Activated naive CD4-positive, alpha-beta T cell treated with anti-CD3 and anti-CD28 coated beads, Interleukin-2, amount 50 U/mL, for 24 hours (primary cell): ENCODE measurements around the gene SC5D.

Experiments
- H3K27ac Mint-ChIP-seq: one replicate; pipeline ENCODE4 v1.8.0; 2021; ENCODE audit warnings: mild to moderate bottlenecking, mixed read lengths
- H3K27me3 Mint-ChIP-seq: one replicate; pipeline ENCODE4 v1.8.0; 2021; ENCODE audit warnings: mixed read lengths
- H3K36me3 Mint-ChIP-seq: one replicate; pipeline ENCODE4 v1.8.0; 2021; ENCODE audit warnings: mixed read lengths
- H3K4me1 Mint-ChIP-seq: one replicate; pipeline ENCODE4 v1.8.0; 2021; ENCODE audit warnings: mixed read lengths
- H3K4me3 Mint-ChIP-seq: one replicate; pipeline ENCODE4 v1.8.0; 2021; ENCODE audit warnings: mild to moderate bottlenecking, mixed read lengths
- H3K9me3 Mint-ChIP-seq: one replicate; pipeline ENCODE4 v1.8.0; 2021; ENCODE audit warnings: mixed read lengths

SC5D gene

DNA sequence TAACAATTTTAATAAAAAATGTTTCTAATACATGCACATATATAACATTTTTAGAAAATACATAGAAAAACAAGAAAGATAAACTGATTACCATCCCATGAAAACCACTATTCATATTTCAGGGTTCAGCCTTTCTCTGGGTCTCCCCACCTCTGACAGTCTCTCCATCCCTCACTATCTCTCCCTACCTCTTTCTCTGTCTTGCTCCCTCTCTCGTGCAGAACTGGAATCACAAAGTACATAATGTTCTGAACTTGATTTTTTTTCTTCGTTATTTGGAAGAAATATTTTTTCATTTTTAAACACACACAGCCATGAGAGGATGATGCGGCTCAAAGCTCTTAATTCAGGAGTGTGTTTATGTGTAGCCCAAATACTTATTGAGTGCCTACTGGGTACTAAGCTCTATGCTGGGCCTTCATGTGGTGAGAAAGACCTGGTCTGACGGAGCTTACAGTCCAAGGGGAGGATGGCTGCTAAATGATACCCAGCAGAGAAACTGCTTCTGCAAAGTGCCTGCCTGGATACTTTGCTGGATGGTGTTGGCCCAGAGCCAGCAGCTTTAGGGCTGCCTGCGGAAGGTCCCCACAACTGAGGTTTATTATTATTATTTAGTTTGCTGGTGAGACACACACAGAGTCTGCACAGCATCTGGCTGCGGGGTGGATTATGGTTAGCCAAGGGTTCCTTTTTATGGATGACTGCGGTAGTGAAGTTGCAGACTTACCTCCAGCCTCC lies 42.6 kb downstream of the SC5D start:
- H3K4me3 Mint-ChIP-seq: no peak overlapping the region
- H3K9me3 Mint-ChIP-seq: no peaks in the 10 kb centered on the region
- no peaks in the 10 kb centered on the region for H3K27me3 Mint-ChIP-seq
- H3K36me3 Mint-ChIP-seq: no peaks in the 10 kb centered on the region
- no peak overlapping the region for H3K27ac Mint-ChIP-seq
- H3K4me1 Mint-ChIP-seq: peaks cover 14% of the 10 kb centered on the region

GRCh38 chr11:121336279-121336937 lies 43.8 kb downstream of the SC5D start:
- Mint-ChIP-seq H3K4me3 (no peak overlapping the region), H3K27me3 (no peaks in the 10 kb centered on the region), H3K27ac (no peak overlapping the region), H3K9me3 (no peaks in the 10 kb centered on the region), H3K36me3 (no peaks in the 10 kb centered on the region), H3K4me1 (peaks cover 15% of the 10 kb centered on the region)

- no peak overlapping the region for H3K27ac Mint-ChIP-seq
- peaks cover 18% of the 10 kb centered on the region for H3K4me1 Mint-ChIP-seq
- no peak overlapping the region for H3K4me3 Mint-ChIP-seq
- no peaks in the 10 kb centered on the region for H3K27me3 Mint-ChIP-seq
- no peaks in the 10 kb centered on the region for H3K9me3 Mint-ChIP-seq
- no peaks in the 10 kb centered on the region for H3K36me3 Mint-ChIP-seq
Observed at GRCh38 chr11:121337078-121337477, 44.5 kb downstream of the SC5D start.

DNA sequence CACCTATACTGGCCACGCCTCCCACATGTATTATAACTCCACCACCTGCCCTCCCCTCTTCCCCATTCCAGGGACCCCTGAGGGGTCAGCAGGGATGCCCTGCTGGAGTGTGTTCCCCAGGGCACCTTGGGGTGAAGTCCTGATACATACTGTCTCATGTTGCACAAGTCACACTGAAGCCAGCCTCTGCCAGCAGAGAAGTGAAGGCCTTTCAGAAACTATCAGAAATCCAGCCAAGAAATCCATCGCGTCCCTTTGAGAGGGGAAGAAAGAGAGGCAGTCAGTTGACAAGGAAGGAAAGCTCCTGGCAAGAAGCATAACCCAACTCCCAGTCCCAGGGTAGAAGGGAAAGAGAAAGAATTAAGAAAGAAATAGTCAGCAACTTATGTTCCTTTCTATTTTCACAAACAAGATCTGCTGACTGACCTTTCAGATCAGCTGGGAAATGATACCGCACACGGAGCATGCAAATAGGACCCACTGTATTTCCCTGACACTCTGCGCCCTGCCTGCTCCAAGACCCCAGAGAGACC lies 45.2 kb downstream of the SC5D start:
- no peak overlapping the region for H3K27ac Mint-ChIP-seq
- H3K9me3 Mint-ChIP-seq: no peaks in the 10 kb centered on the region
- H3K27me3 Mint-ChIP-seq: no peaks in the 10 kb centered on the region
- no peaks in the 10 kb centered on the region for H3K36me3 Mint-ChIP-seq
- H3K4me1 Mint-ChIP-seq: peaks cover 18% of the 10 kb centered on the region
- H3K4me3 Mint-ChIP-seq: no peak overlapping the region

DNA sequence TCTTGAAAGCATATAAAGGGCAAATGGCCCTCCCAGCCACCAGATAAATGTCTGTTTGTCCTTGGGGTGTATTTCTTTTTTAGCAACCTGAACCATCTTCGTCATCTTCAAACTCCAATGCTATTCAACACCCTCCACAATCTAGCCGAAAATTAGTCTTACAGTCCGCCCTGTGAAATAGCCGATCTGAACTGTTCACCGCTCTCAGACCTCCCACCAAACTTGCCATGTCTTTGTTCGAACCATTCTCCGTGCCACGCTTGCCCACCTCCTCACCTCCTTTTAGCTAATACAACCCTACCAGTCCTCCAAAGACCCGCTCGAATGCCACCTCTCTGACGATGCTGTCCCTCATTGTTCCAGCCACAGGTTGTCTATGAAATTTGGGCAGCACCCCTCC lies 46.0 kb downstream of the SC5D start:
- H3K4me3 Mint-ChIP-seq: no peak overlapping the region

DNA sequence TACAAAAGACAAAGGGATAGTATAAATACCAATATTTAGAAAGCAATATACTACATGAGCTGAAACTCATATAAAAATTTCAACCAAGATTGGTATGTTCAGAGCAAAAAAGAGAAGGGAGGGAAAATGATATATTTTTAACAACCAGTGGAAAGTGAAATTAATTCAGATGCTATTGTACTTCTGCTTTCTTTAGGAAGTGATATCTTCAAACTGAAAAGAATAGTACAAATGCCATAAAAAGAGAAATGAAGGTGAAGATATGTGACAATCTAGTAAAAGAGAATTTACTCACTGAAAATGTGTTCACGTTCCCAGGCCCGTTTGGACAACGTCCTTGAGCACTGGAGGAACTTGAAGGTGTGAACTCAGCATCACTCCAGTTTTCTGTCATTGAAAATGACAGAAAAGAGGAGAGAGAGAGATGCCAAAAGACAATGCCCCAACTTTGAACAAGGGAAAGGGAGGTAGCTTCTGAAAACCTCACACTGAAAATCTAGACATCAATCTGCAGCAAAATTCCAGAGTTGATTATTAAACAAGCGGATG lies 47.5 kb downstream of the SC5D start:
- Mint-ChIP-seq H3K36me3 (no peaks in the 10 kb centered on the region), H3K9me3 (no peaks in the 10 kb centered on the region), H3K27ac (no peak overlapping the region), H3K27me3 (no peaks in the 10 kb centered on the region), H3K4me1 (peaks cover 5% of the 10 kb centered on the region), H3K4me3 (no peak overlapping the region)

More for the DNA sequence above, 46.0 kb downstream of the SC5D start:
- Mint-ChIP-seq H3K9me3 (no peaks in the 10 kb centered on the region), H3K4me1 (peaks cover 18% of the 10 kb centered on the region), H3K27me3 (no peaks in the 10 kb centered on the region), H3K27ac (no peak overlapping the region), H3K36me3 (no peaks in the 10 kb centered on the region)

GRCh38 chr11:121341609-121342008 lies 49.0 kb downstream of the SC5D start:
- no peak overlapping the region for H3K4me3 Mint-ChIP-seq
- no peaks in the 10 kb centered on the region for H3K36me3 Mint-ChIP-seq
- H3K27me3 Mint-ChIP-seq: no peaks in the 10 kb centered on the region
- H3K4me1 Mint-ChIP-seq: peaks cover 4% of the 10 kb centered on the region
- no peaks in the 10 kb centered on the region for H3K9me3 Mint-ChIP-seq
- H3K27ac Mint-ChIP-seq: no peak overlapping the region

DNA sequence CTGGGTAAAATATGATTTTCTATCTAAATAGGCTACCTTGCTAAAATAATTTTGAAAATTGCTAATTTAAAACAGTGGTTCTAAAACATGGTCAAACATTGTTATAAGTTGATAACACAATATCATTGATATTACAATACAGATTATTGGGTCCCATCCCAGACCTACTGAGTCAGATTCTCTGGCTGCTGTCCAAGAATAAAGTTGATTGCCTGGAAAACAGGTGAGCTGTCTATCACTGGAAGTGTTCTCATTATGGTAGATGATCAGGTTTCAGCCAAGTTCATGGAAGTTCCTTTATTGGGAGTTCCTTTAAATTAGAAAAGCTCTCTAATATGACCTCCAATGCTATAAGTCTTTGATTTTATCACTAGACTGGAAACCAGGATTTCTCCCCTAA lies 52.3 kb downstream of the SC5D start:
- no peak overlapping the region for H3K4me3 Mint-ChIP-seq
- peaks cover 7% of the 10 kb centered on the region for H3K4me1 Mint-ChIP-seq
- H3K27ac Mint-ChIP-seq: no peak overlapping the region
- H3K9me3 Mint-ChIP-seq: no peaks in the 10 kb centered on the region
- H3K36me3 Mint-ChIP-seq: no peaks in the 10 kb centered on the region
- H3K27me3 Mint-ChIP-seq: no peaks in the 10 kb centered on the region

DNA sequence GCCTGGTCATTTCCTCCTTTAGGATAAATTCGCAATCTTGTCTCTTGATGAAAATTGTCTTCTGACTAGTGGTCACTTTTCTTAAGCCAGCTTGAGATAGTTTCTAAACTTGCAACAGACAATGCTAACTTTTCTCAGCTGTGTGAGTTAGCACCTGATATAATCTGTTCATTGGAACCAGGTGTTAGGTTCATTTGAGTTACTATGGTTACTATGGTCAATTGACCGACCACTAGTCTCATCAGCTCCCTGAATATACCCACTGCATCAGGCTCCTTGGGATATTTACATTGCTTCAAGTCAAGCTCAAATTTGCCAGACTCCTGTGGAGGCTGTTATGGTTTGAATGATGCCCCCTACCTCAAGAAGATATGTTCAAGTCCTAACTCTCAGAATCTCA lies 54.5 kb downstream of the SC5D start:
- peaks cover 3% of the 10 kb centered on the region for H3K4me1 Mint-ChIP-seq
- H3K4me3 Mint-ChIP-seq: no peak overlapping the region
- no peaks in the 10 kb centered on the region for H3K36me3 Mint-ChIP-seq
- no peaks in the 10 kb centered on the region for H3K9me3 Mint-ChIP-seq
- no peak overlapping the region for H3K27ac Mint-ChIP-seq
- no peaks in the 10 kb centered on the region for H3K27me3 Mint-ChIP-seq

- Mint-ChIP-seq H3K9me3 (no peaks in the 10 kb centered on the region), H3K27ac (no peak overlapping the region), H3K36me3 (no peaks in the 10 kb centered on the region), H3K4me3 (no peak overlapping the region), H3K4me1 (peaks cover 3% of the 10 kb centered on the region), H3K27me3 (no peaks in the 10 kb centered on the region)
Observed at GRCh38 chr11:121347813-121348212, 55.2 kb downstream of the SC5D start.

- Mint-ChIP-seq H3K4me3 (no peak overlapping the region), H3K9me3 (no peaks in the 10 kb centered on the region), H3K27ac (no peak overlapping the region), H3K36me3 (no peaks in the 10 kb centered on the region), H3K27me3 (no peaks in the 10 kb centered on the region), H3K4me1 (peaks cover 3% of the 10 kb centered on the region)
Observed at GRCh38 chr11:121348220-121348875, 55.8 kb downstream of the SC5D start.

- Mint-ChIP-seq H3K36me3 (no peaks in the 10 kb centered on the region), H3K27ac (no peak overlapping the region), H3K4me1 (peaks cover 3% of the 10 kb centered on the region), H3K4me3 (no peak overlapping the region), H3K9me3 (no peaks in the 10 kb centered on the region), H3K27me3 (no peaks in the 10 kb centered on the region)
Observed at GRCh38 chr11:121349790-121350189, 57.2 kb downstream of the SC5D start.

GRCh38 chr11:121350314-121351082 lies 57.9 kb downstream of the SC5D start:
- Mint-ChIP-seq H3K4me1 (peaks cover 3% of the 10 kb centered on the region), H3K36me3 (no peaks in the 10 kb centered on the region), H3K4me3 (no peak overlapping the region), H3K9me3 (no peaks in the 10 kb centered on the region), H3K27me3 (no peaks in the 10 kb centered on the region), H3K27ac (no peak overlapping the region)

- Mint-ChIP-seq H3K36me3 (no peaks in the 10 kb centered on the region), H3K27ac (no peak overlapping the region), H3K4me3 (no peak overlapping the region), H3K9me3 (no peaks in the 10 kb centered on the region), H3K27me3 (no peaks in the 10 kb centered on the region), H3K4me1 (peaks cover 3% of the 10 kb centered on the region)
Observed at GRCh38 chr11:121351083-121351630, 58.6 kb downstream of the SC5D start.
